Measurements from ENCODE around the gene MIOS. TPM values are rescaled to one million over a fixed set of nuclear protein-coding genes. Genes with fewer than 3 reads are reported as not detected.

Gene MIOS
- polyA plus RNA-seq, 2 of the 4 experiments (the other 2 are of a cell fraction) = 19.1 to 49.1 TPM

GRCh38 chr7:7554021-7554432 lies 12.7 kb upstream of the MIOS start:
- CTCF ChIA-PET = interaction anchor here (2.0 kb wide), 1 partner anchor 12 kb away, joined by 6 read pairs; no protein-coding TSS in a partner anchor
- H3K4me3 ChIP-seq = no peak overlapping the region
- no peak for FAIRE-seq
- peaks cover 9% of the 10 kb centered on the region; the same call in 2 of the 3 replicates for H3K4me1 ChIP-seq
- WGBS (ENCODE audit: missing lambda C conversion rate) = 91% methylated on average over 5 of the region's 5 CpGs
- H3K9me3 ChIP-seq = peaks cover 6% of the 10 kb centered on the region; the same call in 1 of the 3 replicates
- TF ChIP-seq MAZ (IDR thresholded peaks at IDR 0.05; ENCODE audit: borderline replicate concordance, low read depth, low read length) = no peak
- TF ChIP-seq KDM1A (IDR thresholded peaks at IDR 0.05; ENCODE audit: low read depth) = no peak
- TF ChIP-seq PHF8 (IDR thresholded peaks at IDR 0.05; ENCODE audit: borderline replicate concordance, low read depth) = no peak
- TF ChIP-seq BHLHE40 (IDR thresholded peaks at IDR 0.05; ENCODE audit: low read depth, low read length) = no peak
- no peak for ATAC-seq
- POLR2A ChIA-PET = no interaction called here
- H3K27ac ChIP-seq = no peak overlapping the region
- no peak overlapping the region for H3K4me2 ChIP-seq
- no peak for DNase-seq (ENCODE audit: low read depth in 1 of 2, low spot score in 1 of 2)

GRCh38 chr7:7554649-7555575 lies 11.8 kb upstream of the MIOS start:
- TF ChIP-seq NPAS2 (CRISPR knock-in tag; IDR thresholded peaks at IDR 0.05; ENCODE audit: borderline replicate concordance) = no peak
- no peak for TF ChIP-seq SMC3 (IDR thresholded peaks at IDR 0.05)
- ChIA-PET POLR2A (no interaction called here), CTCF (interaction anchor here (2.0 kb wide), 1 partner anchor 13 kb away, joined by 6 read pairs; no protein-coding TSS in a partner anchor)
- Histone ChIP-seq H3K4me1 (peaks cover 9% of the 10 kb centered on the region; the same call in 2 of the 3 replicates), H3K4me2 (no peak overlapping the region), H3K4me3 (no peak overlapping the region), H3K9me3 (peaks cover 15% of the 10 kb centered on the region; the same call in 2 of the 3 replicates), H3K27ac (no peak overlapping the region)
- no peak for DNase-seq (ENCODE audit: low read depth in 1 of 2, low spot score in 1 of 2)
- ATAC-seq = no peak
- no peak for FAIRE-seq
- 57% methylated on average over 8 of the region's 8 CpGs for WGBS (ENCODE audit: missing lambda C conversion rate)

GRCh38 chr7:7556852-7557251 lies 9.8 kb upstream of the MIOS start:
- no peak for FAIRE-seq
- no peak overlapping the region for H3K4me3 ChIP-seq
- H3K27ac ChIP-seq = no peak overlapping the region
- no CpG with 5 or more reads among the region's 1 CpG for WGBS (ENCODE audit: missing lambda C conversion rate)
- H3K9me3 ChIP-seq = peaks cover 15% of the 10 kb centered on the region; the same call in 2 of the 3 replicates
- no peak overlapping the region for H3K4me2 ChIP-seq
- ChIA-PET POLR2A (interaction anchor here (0.6 kb wide), 1 partner anchor 20 kb away, joined by 3 read pairs; no protein-coding TSS in a partner anchor), CTCF (interaction anchor here (0.8 to 1.3 kb wide), 3 partner anchors 14 to 133 kb away, joined by 3 read pairs; no protein-coding TSS in a partner anchor)
- DNase-seq (ENCODE audit: low read depth in 1 of 2, low spot score in 1 of 2) = no peak
- H3K4me1 ChIP-seq = no peaks in the 10 kb centered on the region
- no peak for TF ChIP-seq ZFP36 (IDR thresholded peaks at IDR 0.05; ENCODE audit: borderline replicate concordance, partially characterized antibody)
- no peak for TF ChIP-seq NPAS2 (CRISPR knock-in tag; IDR thresholded peaks at IDR 0.05; ENCODE audit: borderline replicate concordance)
- no peak for TF ChIP-seq GATA3 (IDR thresholded peaks at IDR 0.05; ENCODE audit: borderline replicate concordance)
- TF ChIP-seq KDM5A (IDR thresholded peaks at IDR 0.05) = no peak
- TF ChIP-seq POLR2AphosphoS2 (conservative IDR thresholded peaks at IDR 0.05; ENCODE audit: low read length) = no peak
- TF ChIP-seq HDAC2 (IDR thresholded peaks at IDR 0.05) = no peak
- TF ChIP-seq TFCP2L1 (CRISPR knock-in tag; IDR thresholded peaks at IDR 0.05) = no peak
- TF ChIP-seq JUN (IDR thresholded peaks at IDR 0.05) = no peak
- no peak for TF ChIP-seq TP53 (CRISPR knock-in tag; IDR thresholded peaks at IDR 0.05)
- TF ChIP-seq CHD2 (IDR thresholded peaks at IDR 0.05; ENCODE audit: low read length, partially characterized antibody) = no peak
- TF ChIP-seq PHF8 (IDR thresholded peaks at IDR 0.05; ENCODE audit: borderline replicate concordance, low read depth) = no peak
- no peak for TF ChIP-seq MAZ (IDR thresholded peaks at IDR 0.05; ENCODE audit: borderline replicate concordance, low read depth, low read length)
- ATAC-seq = no peak

GRCh38 chr7:7557252-7557651 lies 9.4 kb upstream of the MIOS start:
- DNase-seq (ENCODE audit: low read depth in 1 of 2, low spot score in 1 of 2) (no peak), ATAC-seq (no peak), FAIRE-seq (no peak)
- no peak overlapping the region for H3K4me2 ChIP-seq
- peaks cover 15% of the 10 kb centered on the region; the same call in 2 of the 3 replicates for H3K9me3 ChIP-seq
- ChIA-PET POLR2A (interaction anchor here (0.6 kb wide), 1 partner anchor 20 kb away, joined by 3 read pairs; no protein-coding TSS in a partner anchor), CTCF (interaction anchor here (1.0 to 1.3 kb wide), 2 partner anchors 15 to 133 kb away, joined by 3 read pairs; no protein-coding TSS in a partner anchor)
- no peaks in the 10 kb centered on the region for H3K4me1 ChIP-seq
- H3K27ac ChIP-seq = no peak overlapping the region
- WGBS (ENCODE audit: missing lambda C conversion rate) = 72% methylated on average over 2 of the region's 5 CpGs
- no peak overlapping the region for H3K4me3 ChIP-seq
- TF ChIP-seq HES2 (IDR thresholded peaks at IDR 0.05) (no peak), E2F6 (IDR thresholded peaks at IDR 0.05; ENCODE audit: borderline replicate concordance, low read depth) (no peak), GATA3 (IDR thresholded peaks at IDR 0.05; ENCODE audit: borderline replicate concordance) (no peak), TP53 (CRISPR knock-in tag; IDR thresholded peaks at IDR 0.05) (no peak), MYC (IDR thresholded peaks at IDR 0.05; ENCODE audit: borderline replicate concordance, low read length) (no peak), REST (IDR thresholded peaks at IDR 0.05) (no peak), PBX3 (IDR thresholded peaks at IDR 0.05) (no peak), ESRRA (IDR thresholded peaks at IDR 0.05; ENCODE audit: borderline replicate concordance, low read length) (no peak), CEBPB (IDR thresholded peaks at IDR 0.05) (no peak), RCOR1 (IDR thresholded peaks at IDR 0.05; ENCODE audit: low read depth, low read length) (no peak)

Measured in A549 (cell line).